Activated CD8-positive, alpha-beta memory T cell treated with anti-CD3 and anti-CD28 coated beads, Interleukin-2, amount 50 U/mL, for 24 hours (primary cell): ENCODE results near the gene ATOH1.

ENCODE experiments used
- DNase-seq: peaks from one replicate; pipeline ENCODE4 v3.0.0-alpha.2; 2020; ENCODE audit errors: extremely low read depth

Gene ATOH1, protein sequence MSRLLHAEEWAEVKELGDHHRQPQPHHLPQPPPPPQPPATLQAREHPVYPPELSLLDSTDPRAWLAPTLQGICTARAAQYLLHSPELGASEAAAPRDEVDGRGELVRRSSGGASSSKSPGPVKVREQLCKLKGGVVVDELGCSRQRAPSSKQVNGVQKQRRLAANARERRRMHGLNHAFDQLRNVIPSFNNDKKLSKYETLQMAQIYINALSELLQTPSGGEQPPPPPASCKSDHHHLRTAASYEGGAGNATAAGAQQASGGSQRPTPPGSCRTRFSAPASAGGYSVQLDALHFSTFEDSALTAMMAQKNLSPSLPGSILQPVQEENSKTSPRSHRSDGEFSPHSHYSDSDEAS

DNA sequence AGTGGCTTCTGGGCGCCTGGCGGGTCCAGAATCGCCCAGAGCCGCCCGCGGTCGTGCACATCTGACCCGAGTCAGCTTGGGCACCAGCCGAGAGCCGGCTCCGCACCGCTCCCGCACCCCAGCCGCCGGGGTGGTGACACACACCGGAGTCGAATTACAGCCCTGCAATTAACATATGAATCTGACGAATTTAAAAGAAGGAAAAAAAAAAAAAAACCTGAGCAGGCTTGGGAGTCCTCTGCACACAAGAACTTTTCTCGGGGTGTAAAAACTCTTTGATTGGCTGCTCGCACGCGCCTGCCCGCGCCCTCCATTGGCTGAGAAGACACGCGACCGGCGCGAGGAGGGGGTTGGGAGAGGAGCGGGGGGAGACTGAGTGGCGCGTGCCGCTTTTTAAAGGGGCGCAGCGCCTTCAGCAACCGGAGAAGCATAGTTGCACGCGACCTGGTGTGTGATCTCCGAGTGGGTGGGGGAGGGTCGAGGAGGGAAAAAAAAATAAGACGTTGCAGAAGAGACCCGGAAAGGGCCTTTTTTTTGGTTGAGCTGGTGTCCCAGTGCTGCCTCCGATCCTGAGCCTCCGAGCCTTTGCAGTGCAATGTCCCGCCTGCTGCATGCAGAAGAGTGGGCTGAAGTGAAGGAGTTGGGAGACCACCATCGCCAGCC lies at the start of gene ATOH1:
ATOH1 (plus strand) TSS at position 422 of the 663 bp plus-strand sequence; CDS start at position 596, 174 bp downstream.
- DNase-seq: no peak

DNA sequence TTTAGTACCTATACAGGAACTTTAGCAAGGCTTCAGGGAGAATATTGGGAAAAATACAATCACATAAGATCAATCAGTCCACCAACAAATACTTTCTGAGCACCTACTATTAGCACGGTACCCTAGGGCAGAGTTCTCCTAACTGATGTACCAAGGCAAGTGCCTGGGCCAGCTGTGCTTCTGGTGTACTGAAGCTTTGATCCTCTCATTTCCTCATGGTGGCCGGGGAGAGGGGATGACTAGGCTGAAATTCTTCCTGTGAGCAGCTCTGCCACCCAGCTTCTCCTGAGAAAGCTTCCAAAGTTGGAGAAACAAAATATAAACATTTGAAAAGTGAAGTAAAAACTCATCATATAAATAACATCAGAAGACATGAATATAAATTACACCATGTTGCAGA lies 49.3 kb upstream of the ATOH1 start:
- no peak for DNase-seq

DNA sequence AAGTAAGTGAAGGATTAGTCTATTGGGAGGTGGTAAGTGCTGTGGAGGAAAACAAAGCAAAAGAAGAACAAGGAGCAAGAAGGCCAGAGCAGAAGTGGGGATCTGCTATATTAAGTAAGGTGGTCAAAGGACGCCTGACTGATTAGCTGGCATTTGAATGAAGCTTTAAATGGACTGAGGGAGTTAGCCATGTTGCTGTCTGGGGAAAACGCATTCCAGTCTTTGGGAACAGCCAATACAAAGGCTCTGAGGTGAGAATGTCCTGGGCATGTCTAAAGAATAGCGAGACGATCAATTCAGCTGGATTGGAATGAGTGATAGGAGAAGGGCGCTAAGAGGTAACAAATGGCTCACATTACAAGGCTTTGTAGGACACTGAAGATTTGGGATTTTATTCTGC lies 48.5 kb upstream of the ATOH1 start:
- no peak for DNase-seq

DNA sequence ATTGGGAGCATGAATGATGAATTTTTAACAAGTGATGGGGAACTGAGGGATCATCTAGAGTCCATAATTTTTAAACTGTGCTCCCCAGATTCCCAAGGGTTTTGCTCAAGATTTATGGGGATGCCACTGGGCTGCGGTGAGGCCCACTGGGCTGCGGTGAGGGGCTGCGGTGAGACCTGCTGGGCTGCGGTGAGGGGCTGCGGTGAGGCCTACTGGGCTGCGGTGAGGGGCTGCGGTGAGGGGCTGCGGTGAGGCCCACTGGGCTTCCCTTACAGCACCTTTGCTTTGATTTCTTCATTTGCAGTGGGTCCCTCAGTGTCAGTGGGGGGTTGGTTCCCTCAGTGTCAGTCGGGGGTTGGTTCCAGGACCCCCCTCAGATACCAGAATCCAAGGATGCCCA lies 47.4 kb upstream of the ATOH1 start:
- no peak for DNase-seq

DNA sequence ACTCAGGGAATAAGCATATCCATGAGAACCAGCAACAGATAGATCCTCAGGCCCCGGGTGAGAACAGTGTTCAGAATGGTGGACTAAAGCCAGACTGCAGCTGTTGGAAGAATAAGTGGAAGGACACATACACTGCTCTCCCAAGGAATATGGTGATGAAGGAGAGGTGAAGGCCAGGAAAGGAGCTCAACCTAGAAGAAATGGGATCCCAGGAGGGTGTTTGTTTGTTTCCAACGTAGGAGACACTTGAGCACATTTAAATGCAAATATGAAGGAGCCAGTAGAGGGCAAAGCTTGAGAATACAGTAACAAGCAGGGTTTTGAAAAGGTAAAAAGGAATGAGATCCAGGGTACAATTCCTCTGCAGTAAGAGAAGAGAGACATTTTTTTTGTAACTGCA lies 42.4 kb upstream of the ATOH1 start:
- no peak for DNase-seq

DNA sequence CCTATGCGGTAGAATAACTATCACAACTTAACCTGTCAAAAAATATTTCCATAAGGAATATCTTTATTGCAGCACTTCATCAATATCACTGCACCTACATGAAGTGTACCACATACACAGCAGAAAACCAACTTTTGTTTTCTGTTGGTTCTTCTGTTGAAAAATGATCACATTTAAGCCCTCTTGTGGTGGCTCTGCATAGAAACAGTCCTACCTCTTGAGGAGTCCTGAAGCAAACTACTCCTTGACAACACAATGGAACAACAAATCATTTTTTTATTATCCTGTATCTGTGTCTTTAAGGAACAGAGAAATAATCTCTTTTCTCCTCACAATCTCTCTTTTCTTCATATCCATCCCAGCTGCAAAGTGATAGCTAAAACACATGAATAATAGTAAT lies 39.8 kb upstream of the ATOH1 start:
- no peak for DNase-seq

DNA sequence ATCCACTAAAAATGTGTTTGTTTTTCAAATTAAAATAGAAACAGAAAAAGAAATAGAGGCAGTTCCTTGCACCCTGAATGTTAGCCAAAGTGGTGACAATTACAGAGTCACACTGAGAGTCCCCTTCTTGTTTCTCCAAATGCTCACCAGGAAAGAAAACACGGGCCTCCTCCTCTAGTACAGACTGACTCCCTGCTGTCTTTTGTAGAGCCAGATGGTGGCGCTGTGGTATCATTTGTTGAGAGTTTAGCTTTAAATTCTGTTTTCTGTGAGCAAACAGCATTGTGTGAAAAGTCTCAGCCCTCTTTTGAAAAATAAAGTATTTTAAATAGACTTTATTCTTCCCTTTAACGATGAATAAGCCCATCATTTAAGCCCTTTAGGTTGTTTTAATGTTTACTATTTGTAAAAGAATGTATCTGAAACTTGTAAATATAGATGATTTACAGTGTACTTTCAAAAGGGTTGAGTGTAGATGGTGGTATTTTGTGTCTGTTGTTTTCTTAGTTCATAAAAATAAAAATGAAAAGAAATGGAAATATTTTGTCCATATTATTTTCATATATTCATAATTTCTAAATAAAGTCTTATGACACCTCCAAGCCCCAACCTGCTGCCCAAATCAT lies 36.9 kb upstream of the ATOH1 start:
- DNase-seq: no peak

DNA sequence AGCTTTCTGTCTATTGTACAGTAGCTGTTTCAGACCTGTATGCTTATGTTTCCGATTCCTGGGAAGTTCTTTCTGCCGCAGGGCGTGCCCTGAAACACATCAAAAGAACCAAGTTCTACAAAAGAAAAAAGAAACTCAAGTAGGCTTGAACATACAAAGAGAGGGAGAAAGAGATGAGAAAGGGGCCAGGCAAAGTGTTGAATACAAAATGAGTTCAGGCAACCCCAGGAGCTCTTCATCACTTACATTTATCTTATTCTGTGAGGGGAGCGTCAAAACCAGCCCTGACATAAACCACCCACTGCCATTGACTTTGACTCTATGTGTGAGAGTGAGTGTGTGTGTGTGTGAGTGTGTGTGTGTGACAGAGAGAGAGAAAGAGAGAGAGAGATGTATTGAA lies 26.5 kb upstream of the ATOH1 start:
- DNase-seq: no peak

DNA sequence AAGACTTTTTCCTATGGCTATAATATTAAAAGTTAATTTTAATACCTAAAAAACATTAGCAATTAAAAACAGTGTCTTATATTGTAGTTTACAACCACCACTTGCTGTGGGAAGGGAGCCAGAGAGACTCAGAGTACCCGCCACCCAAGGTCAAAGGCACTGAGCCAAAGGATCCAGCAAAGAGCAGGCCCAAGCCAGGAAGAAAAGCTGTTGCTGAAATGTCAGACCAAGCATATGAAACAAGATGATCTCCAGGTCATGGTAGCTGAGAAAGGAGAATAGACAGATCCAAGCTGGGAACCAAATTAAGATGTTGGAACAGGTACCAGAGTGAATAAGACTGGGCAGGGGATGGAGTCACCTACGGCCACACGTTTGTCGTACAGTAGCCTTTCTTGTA lies 18.8 kb upstream of the ATOH1 start:
- DNase-seq: no peak

DNA sequence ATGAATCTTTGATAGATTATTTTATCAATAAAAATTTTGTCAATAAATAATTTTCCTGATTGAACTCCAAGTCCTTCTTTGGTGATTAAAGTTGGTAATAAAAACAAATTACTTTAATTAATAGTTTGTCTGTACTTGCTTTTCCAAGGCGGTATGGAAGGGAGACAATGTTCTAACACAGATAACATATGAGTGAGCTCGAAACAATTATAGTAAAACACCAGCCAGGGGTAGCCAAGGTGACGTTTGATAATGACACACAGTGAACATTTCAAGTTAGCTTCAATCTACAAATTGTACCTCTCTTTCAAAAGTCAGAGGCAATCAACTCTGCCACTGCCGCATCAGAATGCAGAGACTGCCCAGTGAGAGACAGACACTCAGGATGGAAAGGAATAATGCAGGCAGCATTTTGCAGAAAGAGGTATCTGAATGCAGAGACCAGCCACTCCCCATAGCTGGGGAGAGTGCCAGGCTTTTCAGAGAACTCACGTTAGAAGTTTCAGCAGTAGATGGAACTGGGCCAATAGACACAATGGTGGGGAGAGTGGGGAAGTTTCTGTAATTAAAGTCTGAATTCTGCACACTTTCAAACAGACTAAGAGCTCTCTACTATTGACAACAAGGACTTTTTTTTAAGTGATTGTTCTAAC lies 18.1 kb upstream of the ATOH1 start:
- DNase-seq: no peak

DNA sequence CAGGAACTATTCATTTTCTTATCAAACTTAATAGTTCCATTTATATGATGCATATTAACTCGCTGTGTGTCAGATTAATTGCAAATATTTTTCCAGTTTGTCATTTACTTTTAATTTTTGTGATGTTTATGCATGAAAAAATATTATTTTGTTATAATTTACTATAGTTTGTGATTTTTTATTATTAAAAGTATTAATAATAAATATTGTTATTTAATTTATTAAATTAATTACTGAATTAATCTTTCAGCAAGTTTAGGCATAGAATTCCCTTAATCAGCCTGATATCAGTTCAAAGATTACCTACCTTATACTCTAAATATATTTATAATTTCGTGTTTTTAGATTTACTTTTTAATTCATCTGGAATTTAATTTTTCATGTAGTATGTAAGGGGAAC lies 15.5 kb upstream of the ATOH1 start:
- DNase-seq: no peak

DNA sequence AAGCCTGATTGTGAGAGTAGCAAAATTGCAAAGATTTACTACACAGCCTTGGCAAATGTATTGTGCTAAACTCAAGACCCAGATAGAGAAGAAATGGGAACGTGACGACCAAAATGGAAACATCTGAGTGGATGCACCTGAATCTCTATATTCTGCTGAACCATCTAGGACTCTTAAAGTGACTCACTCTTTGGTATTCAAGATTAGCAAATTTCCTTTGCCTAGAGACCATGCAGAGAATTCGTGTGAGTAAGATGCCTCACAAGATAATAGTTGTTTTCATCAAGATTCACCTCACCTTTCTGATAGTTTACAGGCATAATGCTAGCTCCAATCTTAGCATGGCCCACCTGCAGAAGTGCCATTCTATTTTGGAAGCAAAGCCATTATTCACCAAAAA lies 14.4 kb upstream of the ATOH1 start:
- no peak for DNase-seq

DNA sequence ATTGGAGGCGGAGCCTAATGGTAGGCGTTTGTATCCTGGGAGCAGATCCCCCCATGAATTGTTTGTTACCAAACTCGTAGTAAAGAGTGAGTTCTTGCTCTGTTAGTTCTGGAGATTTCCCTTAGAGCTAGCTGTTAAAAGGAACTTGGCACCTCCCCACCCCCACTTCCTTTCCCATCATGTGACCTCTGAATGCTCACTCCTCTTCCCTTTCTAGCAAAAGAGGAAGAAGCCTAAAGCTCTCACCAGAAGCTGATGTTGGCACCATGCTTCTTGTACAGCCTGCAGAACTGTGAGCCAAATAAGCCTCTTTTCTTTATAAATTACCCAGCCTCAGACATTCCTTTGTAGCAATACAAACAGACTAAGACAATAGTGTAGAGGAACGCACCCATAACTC lies 13.8 kb upstream of the ATOH1 start:
- no peak for DNase-seq

DNA sequence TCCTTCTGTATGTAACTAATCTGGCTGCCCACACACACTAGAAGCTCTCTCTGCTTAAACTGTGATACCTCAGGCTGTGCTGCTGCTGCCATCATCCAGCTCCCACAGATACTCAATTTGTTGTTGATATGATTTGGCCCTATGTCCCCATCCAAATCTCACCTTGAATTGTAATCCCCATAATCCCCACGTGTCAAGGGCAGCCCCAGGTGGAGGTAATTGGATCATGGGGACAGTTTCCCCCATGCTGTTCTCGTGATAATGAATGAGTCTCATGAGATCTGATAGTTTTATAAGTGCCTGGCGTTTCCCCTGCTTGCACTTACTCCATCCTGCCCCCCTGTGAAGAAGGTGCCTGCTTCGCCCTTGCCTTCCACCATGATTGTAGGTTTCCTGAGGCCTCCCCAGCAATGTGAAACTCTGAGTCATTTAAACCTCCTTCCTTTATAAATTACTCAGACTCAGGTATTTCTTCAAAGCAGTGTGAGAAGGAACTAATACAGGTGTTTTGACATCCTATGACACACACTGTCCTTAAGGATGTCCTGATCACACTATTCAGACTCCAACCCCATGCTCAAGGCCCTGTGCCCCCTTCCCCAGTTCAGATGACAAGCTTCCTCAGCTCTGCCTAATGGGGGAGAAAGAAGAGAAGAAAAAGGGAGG lies 2.9 kb upstream of the ATOH1 start:
- no peak for DNase-seq

DNA sequence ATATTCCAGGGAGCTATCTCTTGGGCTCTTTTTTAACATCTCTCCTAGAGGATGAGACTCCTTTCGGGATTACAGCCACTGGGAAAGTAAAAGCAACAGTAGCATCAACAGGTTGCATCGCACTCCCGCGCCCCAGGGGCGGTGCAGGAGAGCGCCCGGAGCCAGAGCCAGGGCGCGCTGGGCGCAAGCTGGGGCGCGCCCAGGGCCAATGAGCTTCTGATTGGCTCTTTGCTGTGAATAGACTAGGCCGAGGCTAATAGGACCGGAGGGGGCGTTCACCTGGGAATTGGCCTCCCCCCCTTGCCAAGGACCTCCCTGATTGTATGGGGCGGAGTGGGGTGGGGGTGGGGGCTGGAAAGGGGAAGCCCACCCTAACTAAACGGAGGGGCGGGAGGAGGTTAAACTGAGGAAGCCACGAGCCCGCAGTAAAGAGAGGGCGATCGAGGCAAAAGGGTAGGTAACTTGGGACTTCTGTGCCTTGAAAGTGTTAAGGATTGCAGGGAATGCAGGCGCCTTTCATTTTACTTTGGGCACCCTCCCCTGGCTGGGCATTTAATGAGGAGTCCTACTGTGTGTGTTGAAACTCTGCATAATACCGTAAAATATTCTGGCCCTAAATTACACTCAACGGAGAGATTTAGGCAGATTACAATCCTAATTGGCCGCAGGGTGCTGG lies 1.1 kb upstream of the ATOH1 start:
- DNase-seq: no peak

DNA sequence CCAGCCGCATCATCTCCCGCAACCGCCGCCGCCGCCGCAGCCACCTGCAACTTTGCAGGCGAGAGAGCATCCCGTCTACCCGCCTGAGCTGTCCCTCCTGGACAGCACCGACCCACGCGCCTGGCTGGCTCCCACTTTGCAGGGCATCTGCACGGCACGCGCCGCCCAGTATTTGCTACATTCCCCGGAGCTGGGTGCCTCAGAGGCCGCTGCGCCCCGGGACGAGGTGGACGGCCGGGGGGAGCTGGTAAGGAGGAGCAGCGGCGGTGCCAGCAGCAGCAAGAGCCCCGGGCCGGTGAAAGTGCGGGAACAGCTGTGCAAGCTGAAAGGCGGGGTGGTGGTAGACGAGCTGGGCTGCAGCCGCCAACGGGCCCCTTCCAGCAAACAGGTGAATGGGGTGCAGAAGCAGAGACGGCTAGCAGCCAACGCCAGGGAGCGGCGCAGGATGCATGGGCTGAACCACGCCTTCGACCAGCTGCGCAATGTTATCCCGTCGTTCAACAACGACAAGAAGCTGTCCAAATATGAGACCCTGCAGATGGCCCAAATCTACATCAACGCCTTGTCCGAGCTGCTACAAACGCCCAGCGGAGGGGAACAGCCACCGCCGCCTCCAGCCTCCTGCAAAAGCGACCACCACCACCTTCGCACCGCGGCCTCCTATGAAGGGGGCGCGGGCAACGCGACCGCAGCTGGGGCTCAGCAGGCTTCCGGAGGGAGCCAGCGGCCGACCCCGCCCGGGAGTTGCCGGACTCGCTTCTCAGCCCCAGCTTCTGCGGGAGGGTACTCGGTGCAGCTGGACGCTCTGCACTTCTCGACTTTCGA lies 654 bp downstream of the ATOH1 start:
- DNase-seq: no peak

DNA sequence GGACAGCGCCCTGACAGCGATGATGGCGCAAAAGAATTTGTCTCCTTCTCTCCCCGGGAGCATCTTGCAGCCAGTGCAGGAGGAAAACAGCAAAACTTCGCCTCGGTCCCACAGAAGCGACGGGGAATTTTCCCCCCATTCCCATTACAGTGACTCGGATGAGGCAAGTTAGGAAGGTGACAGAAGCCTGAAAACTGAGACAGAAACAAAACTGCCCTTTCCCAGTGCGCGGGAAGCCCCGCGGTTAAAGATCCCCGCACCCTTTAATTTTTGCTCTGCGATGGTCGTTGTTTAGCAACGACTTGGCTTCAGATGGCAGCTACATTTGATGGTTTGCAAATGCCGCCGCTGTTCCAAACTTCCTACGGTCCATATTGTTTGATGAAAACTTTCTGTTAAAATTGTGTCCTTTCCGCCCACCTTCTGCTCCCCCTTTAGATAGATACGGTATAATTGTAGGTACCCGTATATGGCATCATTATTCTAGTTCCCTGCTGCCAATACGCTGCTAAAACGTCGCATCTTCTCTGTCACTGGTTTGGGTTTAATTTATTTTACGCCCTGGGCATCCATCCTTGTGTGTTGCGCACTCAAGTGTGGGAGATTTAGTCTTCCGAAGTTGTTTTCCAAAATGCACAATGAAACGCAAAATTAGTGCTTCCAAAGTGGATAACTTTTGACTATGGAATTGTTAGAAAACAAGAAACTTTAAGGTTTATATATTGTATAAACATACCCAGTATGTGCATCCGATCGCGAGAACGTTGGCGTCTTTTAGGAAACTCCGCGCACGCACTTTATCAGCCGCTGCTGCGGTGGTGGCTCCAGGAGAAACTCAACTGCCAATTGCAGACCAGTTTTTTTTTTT lies 1.5 kb downstream of the ATOH1 start:
- DNase-seq: no peak

DNA sequence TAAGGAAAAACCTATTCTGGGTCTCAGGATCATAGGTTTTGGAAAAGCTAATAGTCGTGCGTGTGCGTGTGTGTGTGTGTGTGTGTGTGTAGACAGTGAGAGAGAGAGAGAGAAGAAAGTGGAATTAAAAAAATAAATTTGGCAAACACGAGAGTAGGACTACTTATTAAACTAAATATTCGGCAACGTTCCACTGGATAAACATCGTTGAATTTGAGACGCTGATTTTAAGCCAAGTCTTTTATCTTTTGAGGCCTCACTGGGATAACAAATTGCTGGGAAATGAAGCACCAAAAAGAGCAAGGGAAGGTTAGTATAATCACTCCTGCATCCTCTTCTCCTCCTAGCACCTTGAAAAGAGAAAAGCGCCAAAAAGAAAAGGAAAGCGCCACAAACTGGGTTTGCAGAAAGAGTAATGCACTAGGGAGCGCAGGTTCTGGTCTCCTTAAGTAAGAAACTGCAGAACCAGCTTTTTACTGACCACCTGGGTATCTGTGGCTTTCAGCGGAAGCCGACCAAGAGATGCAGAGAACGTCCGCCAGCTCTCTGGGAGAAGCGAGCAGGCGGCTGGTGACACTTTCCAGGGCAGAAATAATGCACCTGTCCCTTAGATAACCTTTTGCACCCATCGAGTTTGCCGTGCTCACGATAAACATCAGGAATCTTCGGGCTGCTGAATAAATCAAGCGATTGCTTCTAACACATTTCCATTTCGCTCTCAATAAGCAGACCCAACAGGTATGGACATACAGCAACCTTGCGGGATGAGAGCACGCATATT lies 3.4 kb downstream of the ATOH1 start:
- no peak for DNase-seq
